Keratinocyte (primary cell): ENCODE data around the gene BCAS3.

ENCODE experiments used
- CTCF ChIP-seq, 3 experiments: IDR thresholded peaks in 1 of 3; conservative IDR thresholded peaks in 1 of 3; optimal IDR thresholded peaks in 1 of 3; 2 replicates in 2 of 3; 3 replicates in 1 of 3; pipeline versions ENCODE3 to v1.5.1; 2011; ENCODE audit warnings: low read length in 3 of 3, mild to moderate bottlenecking in 3 of 3, moderate library complexity in 2 of 3, control low read depth in 1 of 3, inconsistent platforms in 1 of 3; ENCODE audit not compliant: insufficient read depth in 2 of 3; ENCODE audit errors: extremely low read depth in 1 of 3
- EZH2 ChIP-seq: IDR thresholded peaks from one replicate; pipeline ENCODE4 v1.6.1; 2012; ENCODE audit warnings: inconsistent platforms, mild to moderate bottlenecking, low read length, moderate library complexity

- no peak for TF ChIP-seq CTCF (optimal IDR thresholded peaks at IDR 0.05 in 1 of 3, IDR thresholded peaks at IDR 0.05 in 1 of 3, conservative IDR thresholded peaks at IDR 0.05 in 1 of 3; ENCODE audit: extremely low read depth in 1 of 3, insufficient read depth in 2 of 3, low read length in 3 of 3)
- no peak for TF ChIP-seq EZH2
Observed at GRCh38 chr17:60713608-60714007, 36.0 kb downstream of the BCAS3 start.
